WTC11 (cell line): ENCODE results near the gene SPACA9. TPM values are rescaled to one million over a fixed set of nuclear protein-coding genes. Genes with fewer than 3 reads are reported as not detected.

Experiments
- ATAC-seq: fragments of 200-7000 bp; cut with Tn5 transposase; 2 replicates; pipeline ENCODE4 v1.10.0; 2021; ENCODE audit warnings: mild to moderate bottlenecking, moderate library complexity
- CTCF ChIA-PET: fragments of 300-600 bp; sonication (Branson Sonifier 250); formaldehyde crosslinking; loops from one replicate; lab custom pipeline; 2021; ENCODE audit warnings: antibody characterized with exemption; lab: Charles Lee
- POLR2A ChIA-PET: fragments of 350-600 bp; sonication (Branson Sonifier 250); formaldehyde crosslinking; loops from one replicate; lab custom pipeline; 2021; ENCODE audit warnings: antibody characterized with exemption; lab: Charles Lee
- DNase-seq: peaks from one replicate; pipeline ENCODE4 v3.0.0; 2021; ENCODE audit warnings: low spot score
- H3K27ac Mint-ChIP-seq: 2 replicates; pipeline ENCODE4 v1.8.0; 2021; ENCODE audit warnings: mixed read lengths
- H3K27me3 Mint-ChIP-seq: 2 replicates; pipeline ENCODE4 v1.8.0; 2021; ENCODE audit warnings: low read depth, mild to moderate bottlenecking, moderate library complexity, mixed read lengths
- H3K36me3 Mint-ChIP-seq: 2 replicates; pipeline ENCODE4 v1.8.0; 2021; ENCODE audit warnings: mixed read lengths
- H3K4me1 Mint-ChIP-seq: 2 replicates; pipeline ENCODE4 v1.8.0; 2022; ENCODE audit warnings: mixed read lengths
- H3K4me3 Mint-ChIP-seq: 2 replicates; pipeline ENCODE4 v1.8.0; 2021; ENCODE audit warnings: mild to moderate bottlenecking, moderate library complexity, mixed read lengths
- H3K9me3 Mint-ChIP-seq: 2 replicates; pipeline ENCODE4 v1.8.0; 2021; ENCODE audit warnings: mixed read lengths
- CREM ChIP-seq: sonication (generic); formaldehyde crosslinking; IDR thresholded peaks from 2 replicates; pipeline ENCODE4 v1.8.1; 2022; ENCODE audit warnings: mild to moderate bottlenecking, missing genetic modification reagents, moderate library complexity
- NFE2L1 ChIP-seq: sonication (generic); formaldehyde crosslinking; IDR thresholded peaks from 2 replicates; pipeline ENCODE4 v1.8.1; 2023; ENCODE audit warnings: missing genetic modification reagents
- total RNA-seq: library from RNA; stranded (reverse); gene quantifications from 3 replicates; pipeline ENCODE4 v1.2.3, GENCODE V29; 2021
- TF ChIP-seq, protein P1 (sequence below): sonication (generic); formaldehyde crosslinking; IDR thresholded peaks from 2 replicates; pipeline ENCODE4 v1.8.1; 2022; ENCODE audit warnings: mild to moderate bottlenecking, moderate library complexity, missing genetic modification reagents

Gene SPACA9
- total RNA-seq, 1 experiment from 2014 or later: 0.48 TPM

GRCh38 chr9:132939169-132939568, 60.5 kb downstream of the SPACA9 start:
- CTCF ChIA-PET: interaction anchor here (1.2 kb wide), 1 partner anchor 39 kb away, joined by 3 read pairs; no protein-coding TSS in a partner anchor

More at GRCh38 chr9:132939169-132939568, 60.5 kb downstream of the SPACA9 start:
- no peaks in the 10 kb centered on the region for H3K9me3 Mint-ChIP-seq
- POLR2A ChIA-PET: no interaction called here
- no peak for ATAC-seq
- H3K36me3 Mint-ChIP-seq: no peaks in the 10 kb centered on the region
- peaks cover 44% of the 10 kb centered on the region for H3K4me1 Mint-ChIP-seq
- H3K27me3 Mint-ChIP-seq: no peaks in the 10 kb centered on the region
- no peak overlapping the region for H3K4me3 Mint-ChIP-seq
- DNase-seq: no peak
- TF ChIP-seq NFE2L1 (CRISPR knock-in tag): no peak
- TF ChIP-seq CREM (CRISPR knock-in tag): no peak
- TF ChIP-seq, protein P1, sequence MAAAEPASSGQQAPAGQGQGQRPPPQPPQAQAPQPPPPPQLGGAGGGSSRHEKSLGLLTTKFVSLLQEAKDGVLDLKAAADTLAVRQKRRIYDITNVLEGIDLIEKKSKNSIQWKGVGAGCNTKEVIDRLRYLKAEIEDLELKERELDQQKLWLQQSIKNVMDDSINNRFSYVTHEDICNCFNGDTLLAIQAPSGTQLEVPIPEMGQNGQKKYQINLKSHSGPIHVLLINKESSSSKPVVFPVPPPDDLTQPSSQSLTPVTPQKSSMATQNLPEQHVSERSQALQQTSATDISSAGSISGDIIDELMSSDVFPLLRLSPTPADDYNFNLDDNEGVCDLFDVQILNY: no peak
- H3K27ac Mint-ChIP-seq: no peak overlapping the region

Other genes with a start within 250 kb of the SPACA9 start
- gene DDX31, start 208.9 kb upstream of the SPACA9 start, total RNA-seq: 24.0 to 26.2 TPM (median 24.7 TPM) in 3 replicates
- gene GTF3C4, start 208.4 kb upstream of the SPACA9 start, total RNA-seq: 28.5 to 31.6 TPM (median 29.1 TPM) in 3 replicates
- 0.27 to 0.50 TPM (median 0.48 TPM) in 3 replicates for gene AK8, start 614 bp upstream of the SPACA9 start, total RNA-seq
- 46.4 to 53.9 TPM (median 52.9 TPM) in 3 replicates for gene TSC1, start 65.7 kb downstream of the SPACA9 start, total RNA-seq
- gene GFI1B, start 99.8 kb downstream of the SPACA9 start, total RNA-seq: 0.41 to 0.78 TPM (median 0.77 TPM) in 3 replicates
- gene GTF3C5, start 152.1 kb downstream of the SPACA9 start, total RNA-seq: 86.6 to 104 TPM (median 87.6 TPM) in 3 replicates
- gene CEL, start 183.1 kb downstream of the SPACA9 start, total RNA-seq: 6.6 to 10.4 TPM (median 8.1 TPM) in 3 replicates
- 19.5 to 23.2 TPM (median 22.9 TPM) in 3 replicates for gene RALGDS, start 242.3 kb downstream of the SPACA9 start, total RNA-seq